ENCODE measurements around the gene KRT76.

DNA sequence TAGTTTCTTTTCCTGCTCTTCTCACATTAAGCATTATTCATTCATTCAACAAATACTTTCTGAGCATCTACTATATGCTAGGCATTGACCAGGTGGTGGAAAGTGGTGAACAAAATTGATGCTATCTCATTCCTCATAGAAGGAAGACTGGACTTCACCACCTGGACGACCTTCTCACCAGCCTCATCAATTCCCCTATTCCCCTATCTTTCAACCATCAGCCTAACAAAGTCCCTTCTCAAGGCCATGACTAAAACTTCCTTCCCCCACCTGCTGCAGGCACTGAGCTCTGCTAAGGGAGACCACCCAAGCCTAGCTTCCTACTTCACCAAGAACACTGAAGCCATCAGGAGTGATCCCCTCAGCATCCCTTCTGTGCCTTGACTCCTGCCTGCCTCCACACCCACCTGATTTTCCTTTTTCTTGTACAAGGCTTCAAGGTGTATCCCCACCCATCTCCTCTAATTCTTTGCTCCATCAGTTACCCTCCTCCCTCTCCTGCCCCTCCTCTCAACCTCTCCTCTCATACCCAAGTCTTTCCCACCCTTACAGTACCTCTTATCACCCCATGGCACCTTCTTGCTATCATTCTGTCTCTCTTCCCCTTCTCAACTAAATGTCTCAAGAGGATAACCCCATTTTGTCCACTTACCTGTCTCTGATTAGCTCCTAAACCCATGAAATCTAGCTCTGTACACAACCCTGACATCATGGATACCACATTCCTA lies 19.5 kb downstream of the KRT76 start:
- TF ChIP-seq, protein P1, sequence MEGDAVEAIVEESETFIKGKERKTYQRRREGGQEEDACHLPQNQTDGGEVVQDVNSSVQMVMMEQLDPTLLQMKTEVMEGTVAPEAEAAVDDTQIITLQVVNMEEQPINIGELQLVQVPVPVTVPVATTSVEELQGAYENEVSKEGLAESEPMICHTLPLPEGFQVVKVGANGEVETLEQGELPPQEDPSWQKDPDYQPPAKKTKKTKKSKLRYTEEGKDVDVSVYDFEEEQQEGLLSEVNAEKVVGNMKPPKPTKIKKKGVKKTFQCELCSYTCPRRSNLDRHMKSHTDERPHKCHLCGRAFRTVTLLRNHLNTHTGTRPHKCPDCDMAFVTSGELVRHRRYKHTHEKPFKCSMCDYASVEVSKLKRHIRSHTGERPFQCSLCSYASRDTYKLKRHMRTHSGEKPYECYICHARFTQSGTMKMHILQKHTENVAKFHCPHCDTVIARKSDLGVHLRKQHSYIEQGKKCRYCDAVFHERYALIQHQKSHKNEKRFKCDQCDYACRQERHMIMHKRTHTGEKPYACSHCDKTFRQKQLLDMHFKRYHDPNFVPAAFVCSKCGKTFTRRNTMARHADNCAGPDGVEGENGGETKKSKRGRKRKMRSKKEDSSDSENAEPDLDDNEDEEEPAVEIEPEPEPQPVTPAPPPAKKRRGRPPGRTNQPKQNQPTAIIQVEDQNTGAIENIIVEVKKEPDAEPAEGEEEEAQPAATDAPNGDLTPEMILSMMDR (IDR thresholded peaks at IDR 0.05), result no peak
- no peak for TF ChIP-seq POLR2A (IDR thresholded peaks at IDR 0.05)
